A549 (cell line): Measurements from ENCODE around the gene ZFAND4.

Experiments
- POLR2A ChIP-seq: IDR thresholded peaks from 2 replicates; pipeline ENCODE4 v1.6.1; 2012; ENCODE audit warnings: mild to moderate bottlenecking, low read length
- TF ChIP-seq, protein P1 (sequence below): fragments of >200 bp; sonication (Bioruptor Twin); formaldehyde crosslinking; IDR thresholded peaks from 3 replicates; pipeline ENCODE4 v1.5.1; 2016
- TF ChIP-seq, protein P2 (sequence below): fragments of 200-600 bp; sonication (generic); IDR thresholded peaks from 2 replicates; pipeline ENCODE4 v1.6.1; 2016; ENCODE audit warnings: antibody characterized with exemption, mild to moderate bottlenecking, moderate library complexity
- TF ChIP-seq, protein P3 (sequence below): IDR thresholded peaks from 2 replicates; pipeline ENCODE4 v1.6.1; 2012

DNA sequence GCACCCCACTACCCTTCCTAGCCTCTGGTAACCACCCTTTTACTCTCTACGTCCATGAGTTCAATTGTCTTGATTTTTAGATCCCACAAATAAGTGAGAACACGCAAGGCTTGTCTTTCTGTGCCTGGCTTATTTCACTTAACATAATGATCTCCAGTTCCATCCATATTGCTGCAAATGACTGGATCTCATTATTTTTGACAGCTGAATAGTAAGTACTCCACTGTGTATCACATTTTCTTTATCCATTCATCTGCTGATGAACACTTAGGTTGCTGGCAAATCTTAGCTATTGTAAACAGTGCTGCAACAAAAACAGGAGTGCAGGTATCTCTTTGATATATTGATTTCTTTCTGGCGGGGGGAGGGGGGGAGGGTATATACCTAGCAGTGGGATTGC is 106.2 kb downstream of the ZFAND4 start:
- TF ChIP-seq, protein P1, sequence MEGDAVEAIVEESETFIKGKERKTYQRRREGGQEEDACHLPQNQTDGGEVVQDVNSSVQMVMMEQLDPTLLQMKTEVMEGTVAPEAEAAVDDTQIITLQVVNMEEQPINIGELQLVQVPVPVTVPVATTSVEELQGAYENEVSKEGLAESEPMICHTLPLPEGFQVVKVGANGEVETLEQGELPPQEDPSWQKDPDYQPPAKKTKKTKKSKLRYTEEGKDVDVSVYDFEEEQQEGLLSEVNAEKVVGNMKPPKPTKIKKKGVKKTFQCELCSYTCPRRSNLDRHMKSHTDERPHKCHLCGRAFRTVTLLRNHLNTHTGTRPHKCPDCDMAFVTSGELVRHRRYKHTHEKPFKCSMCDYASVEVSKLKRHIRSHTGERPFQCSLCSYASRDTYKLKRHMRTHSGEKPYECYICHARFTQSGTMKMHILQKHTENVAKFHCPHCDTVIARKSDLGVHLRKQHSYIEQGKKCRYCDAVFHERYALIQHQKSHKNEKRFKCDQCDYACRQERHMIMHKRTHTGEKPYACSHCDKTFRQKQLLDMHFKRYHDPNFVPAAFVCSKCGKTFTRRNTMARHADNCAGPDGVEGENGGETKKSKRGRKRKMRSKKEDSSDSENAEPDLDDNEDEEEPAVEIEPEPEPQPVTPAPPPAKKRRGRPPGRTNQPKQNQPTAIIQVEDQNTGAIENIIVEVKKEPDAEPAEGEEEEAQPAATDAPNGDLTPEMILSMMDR, result no peak
- TF ChIP-seq, protein P2, sequence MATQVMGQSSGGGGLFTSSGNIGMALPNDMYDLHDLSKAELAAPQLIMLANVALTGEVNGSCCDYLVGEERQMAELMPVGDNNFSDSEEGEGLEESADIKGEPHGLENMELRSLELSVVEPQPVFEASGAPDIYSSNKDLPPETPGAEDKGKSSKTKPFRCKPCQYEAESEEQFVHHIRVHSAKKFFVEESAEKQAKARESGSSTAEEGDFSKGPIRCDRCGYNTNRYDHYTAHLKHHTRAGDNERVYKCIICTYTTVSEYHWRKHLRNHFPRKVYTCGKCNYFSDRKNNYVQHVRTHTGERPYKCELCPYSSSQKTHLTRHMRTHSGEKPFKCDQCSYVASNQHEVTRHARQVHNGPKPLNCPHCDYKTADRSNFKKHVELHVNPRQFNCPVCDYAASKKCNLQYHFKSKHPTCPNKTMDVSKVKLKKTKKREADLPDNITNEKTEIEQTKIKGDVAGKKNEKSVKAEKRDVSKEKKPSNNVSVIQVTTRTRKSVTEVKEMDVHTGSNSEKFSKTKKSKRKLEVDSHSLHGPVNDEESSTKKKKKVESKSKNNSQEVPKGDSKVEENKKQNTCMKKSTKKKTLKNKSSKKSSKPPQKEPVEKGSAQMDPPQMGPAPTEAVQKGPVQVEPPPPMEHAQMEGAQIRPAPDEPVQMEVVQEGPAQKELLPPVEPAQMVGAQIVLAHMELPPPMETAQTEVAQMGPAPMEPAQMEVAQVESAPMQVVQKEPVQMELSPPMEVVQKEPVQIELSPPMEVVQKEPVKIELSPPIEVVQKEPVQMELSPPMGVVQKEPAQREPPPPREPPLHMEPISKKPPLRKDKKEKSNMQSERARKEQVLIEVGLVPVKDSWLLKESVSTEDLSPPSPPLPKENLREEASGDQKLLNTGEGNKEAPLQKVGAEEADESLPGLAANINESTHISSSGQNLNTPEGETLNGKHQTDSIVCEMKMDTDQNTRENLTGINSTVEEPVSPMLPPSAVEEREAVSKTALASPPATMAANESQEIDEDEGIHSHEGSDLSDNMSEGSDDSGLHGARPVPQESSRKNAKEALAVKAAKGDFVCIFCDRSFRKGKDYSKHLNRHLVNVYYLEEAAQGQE, result no peak
- no peak for TF ChIP-seq POLR2A
- TF ChIP-seq, protein P3, sequence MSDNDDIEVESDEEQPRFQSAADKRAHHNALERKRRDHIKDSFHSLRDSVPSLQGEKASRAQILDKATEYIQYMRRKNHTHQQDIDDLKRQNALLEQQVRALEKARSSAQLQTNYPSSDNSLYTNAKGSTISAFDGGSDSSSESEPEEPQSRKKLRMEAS, result no peak
